Muscle layer of duodenum (tissue), 2 donors: ENCODE data around the gene EXOSC9.

Experiments
- H3K27ac ChIP-seq: one replicate; pipeline ENCODE4 v1.7.0; 2013; ENCODE audit warnings: mild to moderate bottlenecking, low read length
- H3K27me3 ChIP-seq: one replicate; pipeline ENCODE4 v1.7.0; 2013; ENCODE audit warnings: low read depth, mild to moderate bottlenecking, control low read depth, low read length
- H3K36me3 ChIP-seq, 2 donors: one replicate each; pipeline ENCODE4 v1.7.0; 2013; ENCODE audit warnings: low read length in 2 of 2, control low read depth in 1 of 2, mild to moderate bottlenecking in 1 of 2; ENCODE audit not compliant: insufficient read depth in 2 of 2, control insufficient read depth in 1 of 2
- H3K4me1 ChIP-seq, 2 donors: one replicate each; pipeline ENCODE4 v1.7.0; 2013; ENCODE audit warnings: low read length in 2 of 2, mild to moderate bottlenecking in 2 of 2, control low read depth in 1 of 2, moderate library complexity in 1 of 2; ENCODE audit not compliant: insufficient read depth in 2 of 2, control insufficient read depth in 1 of 2
- H3K4me3 ChIP-seq, 2 donors: one replicate each; pipeline ENCODE4 v1.7.0; 2013; ENCODE audit warnings: low read length in 2 of 2, low read depth in 1 of 2, mild to moderate bottlenecking in 1 of 2
- H3K9me3 ChIP-seq, 2 donors: one replicate each; pipeline ENCODE4 v1.7.0; 2013; ENCODE audit warnings: low read length in 2 of 2, control low read depth in 1 of 2, mild to moderate bottlenecking in 1 of 2; ENCODE audit not compliant: control insufficient read depth in 1 of 2
- donor health status: healthy.

Gene EXOSC9

DNA sequence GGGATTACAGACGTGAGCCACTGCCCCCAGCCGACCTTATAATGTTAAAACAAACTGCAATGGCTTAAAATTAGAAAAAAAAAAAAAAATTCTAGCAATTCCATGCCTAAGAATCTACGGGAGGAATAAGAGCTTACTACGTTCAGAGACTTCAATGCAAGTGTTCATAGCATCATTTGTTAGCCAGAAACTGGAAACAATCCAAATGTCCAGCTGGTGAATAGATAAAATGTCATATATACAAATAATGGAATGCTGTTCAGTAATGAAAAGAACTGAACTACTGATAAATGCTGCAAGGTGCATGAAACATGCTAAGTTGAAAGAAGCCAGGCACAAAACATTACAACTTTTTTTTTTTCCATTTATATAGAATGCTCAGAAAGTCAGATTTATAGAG lies 5.3 kb downstream of the EXOSC9 start:
- Histone ChIP-seq H3K9me3 (no peaks in the 10 kb centered on the region), H3K27ac (no peak overlapping the region), H3K36me3 (peaks cover 31 to 71% of the 10 kb centered on the region in 2 donors), H3K27me3 (no peaks in the 10 kb centered on the region), H3K4me3 (no peak overlapping the region), H3K4me1 (peaks cover 0 to 17% of the 10 kb centered on the region in 2 donors)

DNA sequence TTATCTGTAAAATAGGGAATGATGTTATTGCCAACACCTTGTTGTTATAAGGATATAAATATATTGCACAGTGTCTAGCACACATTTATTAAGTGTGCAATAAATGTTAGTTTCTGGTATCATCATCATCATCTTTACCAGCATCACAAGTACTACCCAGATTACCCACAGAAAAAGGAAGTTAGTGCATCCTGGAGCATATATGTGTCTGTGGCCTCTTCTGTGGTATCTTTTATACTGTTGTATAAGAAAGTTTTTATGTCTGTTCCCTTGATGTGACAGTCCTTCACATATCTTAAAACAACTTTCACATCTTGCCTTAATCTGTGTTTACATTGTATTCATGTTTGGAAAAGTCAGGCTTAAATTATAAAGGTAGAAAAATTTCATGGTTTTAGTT lies 10.0 kb downstream of the EXOSC9 start:
- Histone ChIP-seq H3K4me3 (no peak overlapping the region), H3K4me1 (no peaks in the 10 kb centered on the region), H3K27ac (no peak overlapping the region), H3K9me3 (no peaks in the 10 kb centered on the region), H3K36me3 (peaks cover 36 to 81% of the 10 kb centered on the region in 2 donors), H3K27me3 (no peaks in the 10 kb centered on the region)

DNA sequence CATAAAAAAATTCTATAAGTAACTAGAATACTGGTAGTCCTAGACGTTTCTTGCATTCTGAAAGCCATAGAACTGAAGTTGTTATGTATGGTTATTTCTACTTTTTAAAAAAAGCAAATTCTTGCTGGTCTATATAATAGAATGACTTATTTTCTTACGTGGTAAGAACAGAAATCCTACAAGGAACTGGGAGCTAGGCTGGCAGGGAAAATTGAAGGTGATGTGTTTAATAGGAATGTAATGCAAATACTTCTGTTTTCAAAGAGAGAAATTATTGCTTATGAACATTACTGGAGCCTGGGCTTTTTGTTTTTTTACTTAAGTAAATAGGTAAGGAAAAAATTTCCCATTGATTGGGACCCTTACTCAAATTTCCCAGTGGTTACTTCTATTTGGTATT lies 13.6 kb downstream of the EXOSC9 start:
- Histone ChIP-seq H3K4me3 (no peak overlapping the region), H3K27ac (no peak overlapping the region), H3K27me3 (no peaks in the 10 kb centered on the region), H3K4me1 (no peaks in the 10 kb centered on the region), H3K9me3 (no peaks in the 10 kb centered on the region), H3K36me3 (peaks cover 47 to 75% of the 10 kb centered on the region in 2 donors)

DNA sequence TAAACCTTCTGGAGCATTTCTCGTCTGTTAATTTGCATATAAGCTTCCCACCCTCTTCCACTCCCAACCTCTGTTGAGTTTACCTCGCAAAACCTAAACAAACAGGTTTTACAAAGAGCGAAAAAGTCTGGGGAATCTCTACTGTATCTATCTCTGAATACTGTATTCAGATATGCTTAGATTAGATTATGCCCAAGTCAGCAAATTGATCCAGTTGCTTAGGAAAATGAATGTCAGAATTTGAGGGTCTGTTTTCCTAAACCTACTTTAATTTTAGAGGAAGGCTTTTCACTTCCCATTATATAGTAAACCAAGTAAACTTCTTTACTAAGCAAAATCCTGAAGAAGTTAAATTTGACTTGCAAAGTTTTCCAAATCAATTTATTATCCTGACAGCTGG lies 15.9 kb downstream of the EXOSC9 start:
- Histone ChIP-seq H3K27ac (no peak overlapping the region), H3K36me3 (peaks cover 39 to 59% of the 10 kb centered on the region in 2 donors)

DNA sequence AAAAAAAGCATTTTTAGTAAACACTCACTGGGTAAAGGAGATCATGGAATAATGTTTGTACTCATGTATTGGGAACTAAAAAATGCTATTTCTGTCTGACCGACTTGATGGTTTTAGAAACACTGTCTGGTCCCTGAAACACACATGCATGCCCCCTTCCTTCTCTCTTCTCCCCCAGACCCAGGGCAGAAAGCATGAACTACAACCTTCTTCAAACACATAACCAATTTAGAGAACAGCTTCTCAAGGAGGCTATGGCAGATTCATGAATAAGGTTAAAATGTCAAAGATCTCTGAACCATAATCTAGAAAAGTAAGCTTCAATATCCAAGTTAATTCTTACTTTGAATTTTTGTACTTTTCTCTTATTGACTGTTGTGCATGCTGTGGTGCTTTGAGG lies 16.6 kb downstream of the EXOSC9 start:
- Histone ChIP-seq H3K27ac (no peak overlapping the region), H3K4me1 (peaks cover 0 to 2% of the 10 kb centered on the region in 2 donors), H3K9me3 (no peaks in the 10 kb centered on the region), H3K36me3 (peaks cover 38 to 54% of the 10 kb centered on the region in 2 donors), H3K27me3 (no peaks in the 10 kb centered on the region), H3K4me3 (no peak overlapping the region)

More for the DNA sequence above, 15.9 kb downstream of the EXOSC9 start:
- H3K9me3 ChIP-seq = no peaks in the 10 kb centered on the region
- H3K4me1 ChIP-seq = no peaks in the 10 kb centered on the region
- no peak overlapping the region for H3K4me3 ChIP-seq
- no peaks in the 10 kb centered on the region for H3K27me3 ChIP-seq

DNA sequence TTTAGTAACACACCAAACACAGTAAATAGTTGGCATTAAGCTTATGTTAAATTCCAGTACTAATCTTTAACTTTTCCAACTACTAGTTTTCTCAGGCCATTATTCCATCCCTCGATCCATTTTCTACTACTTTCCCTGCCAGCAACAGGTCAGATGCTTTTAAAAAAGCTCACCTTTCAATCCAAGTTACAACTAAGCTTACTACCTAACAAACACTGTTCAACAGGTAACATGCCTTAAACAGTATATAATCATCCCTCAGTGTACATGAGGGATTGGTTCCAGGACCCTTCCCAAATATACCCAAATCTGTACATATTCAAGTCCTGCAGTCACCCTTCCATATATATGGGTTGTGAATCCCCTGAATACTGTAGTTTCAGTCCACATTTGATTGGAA lies 17.1 kb downstream of the EXOSC9 start:
- Histone ChIP-seq H3K9me3 (no peaks in the 10 kb centered on the region), H3K36me3 (peaks cover 33 to 48% of the 10 kb centered on the region in 2 donors)

GRCh38 chr4:121819216-121819965 lies 18.3 kb downstream of the EXOSC9 start:
- Histone ChIP-seq H3K4me3 (no peak overlapping the region), H3K27ac (peak overlapping the region; percentile 4), H3K36me3 (peaks cover 27 to 40% of the 10 kb centered on the region in 2 donors), H3K9me3 (no peaks in the 10 kb centered on the region), H3K4me1 (peaks cover 0 to 11% of the 10 kb centered on the region in 2 donors), H3K27me3 (no peaks in the 10 kb centered on the region)

More for the DNA sequence above, 17.1 kb downstream of the EXOSC9 start:
- Histone ChIP-seq H3K4me1 (peaks cover 0 to 7% of the 10 kb centered on the region in 2 donors), H3K27ac (no peak overlapping the region), H3K27me3 (no peaks in the 10 kb centered on the region), H3K4me3 (no peak overlapping the region)

- Histone ChIP-seq H3K4me1 (peaks cover 0 to 11% of the 10 kb centered on the region in 2 donors), H3K27ac (no peak overlapping the region), H3K9me3 (no peaks in the 10 kb centered on the region), H3K36me3 (peaks cover 15 to 19% of the 10 kb centered on the region in 2 donors), H3K27me3 (no peaks in the 10 kb centered on the region), H3K4me3 (peak overlapping the region in 1 of 2 donors; percentile 9)
Measured at GRCh38 chr4:121822047-121822446, 20.9 kb downstream of the EXOSC9 start.

DNA sequence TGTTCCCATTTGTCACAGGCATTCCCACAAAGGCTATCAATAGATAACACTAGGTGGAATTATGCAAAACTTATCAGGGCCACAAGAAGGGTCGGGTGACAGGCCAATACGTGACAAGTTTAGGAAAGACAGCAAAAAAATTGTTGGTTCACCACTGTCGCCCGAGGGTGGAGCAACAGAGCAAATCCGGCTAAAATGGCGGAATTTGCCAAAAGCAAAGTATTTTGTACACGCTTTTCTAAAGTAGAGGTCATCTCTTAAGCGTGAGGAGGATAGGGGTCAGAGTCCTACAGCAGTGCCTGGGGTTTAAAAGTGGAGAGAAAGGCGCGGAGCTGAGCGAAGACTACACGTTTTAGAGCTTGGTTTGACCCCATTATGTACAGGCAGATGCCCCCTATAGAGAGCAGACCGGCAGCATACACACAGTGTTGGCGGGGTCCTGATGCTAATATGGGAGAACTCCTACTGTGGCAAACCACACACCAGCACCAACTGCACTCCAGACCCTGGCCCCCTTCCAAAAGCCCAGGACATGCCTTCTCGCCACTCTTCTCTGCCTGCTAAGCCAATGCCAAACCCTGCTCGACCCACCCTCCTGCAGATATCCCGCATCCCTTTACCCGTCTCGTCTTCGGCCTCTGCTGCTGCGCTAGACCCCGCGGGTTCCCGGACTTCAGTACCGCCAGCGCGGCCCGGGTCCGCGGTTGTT lies 21.8 kb downstream of the EXOSC9 start:
- H3K27ac ChIP-seq = no peak overlapping the region
- H3K27me3 ChIP-seq = no peaks in the 10 kb centered on the region
- no peaks in the 10 kb centered on the region for H3K9me3 ChIP-seq
- peak overlapping the region; percentile 79 to 92 for H3K4me3 ChIP-seq
- H3K36me3 ChIP-seq = peaks cover 13 to 17% of the 10 kb centered on the region in 2 donors
- H3K4me1 ChIP-seq = peaks cover 0 to 11% of the 10 kb centered on the region in 2 donors

DNA sequence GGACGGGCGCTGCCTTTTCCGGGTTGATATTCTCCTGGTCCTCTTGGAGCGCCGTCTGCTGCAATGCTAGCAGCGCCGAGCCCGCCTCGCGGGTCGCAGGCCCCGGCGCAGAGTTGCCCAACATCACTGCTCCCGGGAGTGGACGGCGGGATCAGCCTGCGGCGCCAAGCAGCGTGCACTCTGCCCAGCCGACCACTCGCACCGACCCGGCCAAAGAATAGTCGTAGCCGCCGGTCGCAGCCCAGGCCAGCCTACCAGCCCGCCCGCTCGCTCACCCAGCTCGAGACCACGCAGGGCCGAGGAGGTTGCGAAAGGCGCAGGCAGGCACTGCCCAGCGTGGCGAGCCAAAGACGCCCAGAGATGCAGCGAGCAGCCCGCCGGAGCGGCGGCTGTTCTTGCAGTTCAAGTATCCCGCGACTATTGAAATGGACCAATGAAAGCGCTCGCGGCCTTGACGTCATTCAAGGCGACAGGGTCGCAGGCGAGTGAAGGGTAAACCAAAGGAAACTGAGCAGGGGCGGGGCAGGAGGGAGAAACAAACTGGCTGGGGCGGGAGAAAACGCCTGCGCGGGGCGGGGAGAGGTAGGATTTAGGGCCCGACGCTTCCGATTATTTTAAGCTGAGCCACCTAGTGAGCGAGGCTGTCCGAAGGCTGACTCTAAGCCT lies 22.5 kb downstream of the EXOSC9 start, which contains the start of gene CCNA2:
CCNA2 (minus strand) TSS at position 379 of the 666 bp plus-strand sequence; CDS start at position 124, 255 bp downstream.
- Histone ChIP-seq H3K27ac (peak within 1 kb of the TSS; percentile 72), H3K4me1 (peaks cover 0 to 11% of the 10 kb centered on the region in 2 donors), H3K36me3 (peaks cover 6 to 10% of the 10 kb centered on the region in 2 donors), H3K9me3 (no peaks in the 10 kb centered on the region), H3K27me3 (no peaks in the 10 kb centered on the region), H3K4me3 (peak within 1 kb of the TSS; percentile 79 to 92)

GRCh38 chr4:121824171-121824527 lies 23.0 kb downstream of the EXOSC9 start:
- H3K27ac ChIP-seq = peak overlapping the region; percentile 72
- H3K36me3 ChIP-seq = peaks cover 5% of the 10 kb centered on the region in 2 donors
- peaks cover 0 to 11% of the 10 kb centered on the region in 2 donors for H3K4me1 ChIP-seq
- H3K4me3 ChIP-seq = peak overlapping the region; percentile 79 to 92
- no peaks in the 10 kb centered on the region for H3K9me3 ChIP-seq
- H3K27me3 ChIP-seq = no peaks in the 10 kb centered on the region
